ENCODE results near the gene TCP11L1.
"Not testable (repeated sequence)": the region's sequence is repeated elsewhere in the genome, so short reads cannot be mapped to it uniquely, and the experiment has no call there.

TCP11L1 gene

GRCh38 chr11:33110083-33110482 lies 70.7 kb downstream of the TCP11L1 start:
- H3K36me3 ChIP-seq (ENCODE audit: control insufficient read depth in 4 of 4, insufficient read depth in 4 of 4, low read length in 3 of 4): peaks cover 0 to 8% (median 4%) of the 10 kb centered on the region in 4 experiments
- POLR2A ChIA-PET: no interaction called here
- no peaks in the 10 kb centered on the region for H3K9me3 ChIP-seq (ENCODE audit: control extremely low read depth in 1 of 5, control insufficient read depth in 4 of 5, insufficient read depth in 2 of 5, low read depth in 1 of 5, low read length in 4 of 5)
- CTCF ChIA-PET: interaction anchor here (0.6 to 1.5 kb wide), 2 partner anchors 12 to 65 kb away, joined by 4 read pairs; no protein-coding TSS in a partner anchor
- no peaks in the 10 kb centered on the region for H3K4me1 ChIP-seq (ENCODE audit: control extremely low read depth in 1 of 4, control insufficient read depth in 4 of 4, insufficient read depth in 4 of 4, low read length in 3 of 4)
- no peaks in the 10 kb centered on the region for H3K27me3 ChIP-seq (replicated peaks in 2 of 5; ENCODE audit: control insufficient read depth in 4 of 5, insufficient read depth in 5 of 5, low read length in 4 of 5)
- 100% methylated on average over 1 of the region's 1 CpG for WGBS (ENCODE audit: insufficient coverage)
- no peak overlapping the region for H3K4me3 ChIP-seq (ENCODE audit: control insufficient read depth in 1 of 7, extremely low read depth in 1 of 7, insufficient read depth in 4 of 7, low read depth in 2 of 7, low read length in 6 of 7)
- H3K27ac ChIP-seq (ENCODE audit: insufficient read depth in 1 of 2, low read depth in 1 of 2, low read length in 2 of 2, poor library complexity in 1 of 2, severe bottlenecking in 2 of 2): no peak overlapping the region
- no peak for DNase-seq

GRCh38 chr11:33116535-33116934 lies 77.2 kb downstream of the TCP11L1 start:
- POLR2A ChIA-PET: no interaction called here
- peaks cover 0 to 4% (median 0%) of the 10 kb centered on the region in 4 experiments for H3K36me3 ChIP-seq (ENCODE audit: control insufficient read depth in 4 of 4, insufficient read depth in 4 of 4, low read length in 3 of 4)
- H3K4me3 ChIP-seq (ENCODE audit: control insufficient read depth in 1 of 7, extremely low read depth in 1 of 7, insufficient read depth in 4 of 7, low read depth in 2 of 7, low read length in 6 of 7): no peak overlapping the region
- CTCF ChIA-PET: no interaction called here
- no peaks in the 10 kb centered on the region for H3K27me3 ChIP-seq (replicated peaks in 2 of 5; ENCODE audit: control insufficient read depth in 4 of 5, insufficient read depth in 5 of 5, low read length in 4 of 5)
- no peaks in the 10 kb centered on the region for H3K9me3 ChIP-seq (ENCODE audit: control extremely low read depth in 1 of 5, control insufficient read depth in 4 of 5, insufficient read depth in 2 of 5, low read depth in 1 of 5, low read length in 4 of 5)
- H3K27ac ChIP-seq (ENCODE audit: insufficient read depth in 1 of 2, low read depth in 1 of 2, low read length in 2 of 2, poor library complexity in 1 of 2, severe bottlenecking in 2 of 2): no peak overlapping the region
- no peak for DNase-seq
- H3K4me1 ChIP-seq (ENCODE audit: control extremely low read depth in 1 of 4, control insufficient read depth in 4 of 4, insufficient read depth in 4 of 4, low read length in 3 of 4): no peaks in the 10 kb centered on the region

GRCh38 chr11:33122696-33123095 lies 83.3 kb downstream of the TCP11L1 start:
- H3K4me1 ChIP-seq (ENCODE audit: control extremely low read depth in 1 of 4, control insufficient read depth in 4 of 4, insufficient read depth in 4 of 4, low read length in 3 of 4); H3K27me3 ChIP-seq (replicated peaks in 2 of 5; ENCODE audit: control insufficient read depth in 4 of 5, insufficient read depth in 5 of 5, low read length in 4 of 5); H3K9me3 ChIP-seq (ENCODE audit: control extremely low read depth in 1 of 5, control insufficient read depth in 4 of 5, insufficient read depth in 2 of 5, low read depth in 1 of 5, low read length in 4 of 5); H3K4me3 ChIP-seq (ENCODE audit: control insufficient read depth in 1 of 7, extremely low read depth in 1 of 7, insufficient read depth in 4 of 7, low read depth in 2 of 7, low read length in 6 of 7); DNase-seq; POLR2A ChIA-PET; H3K27ac ChIP-seq (ENCODE audit: insufficient read depth in 1 of 2, low read depth in 1 of 2, low read length in 2 of 2, poor library complexity in 1 of 2, severe bottlenecking in 2 of 2): not testable (repeated sequence)
- H3K36me3 ChIP-seq (ENCODE audit: control insufficient read depth in 4 of 4, insufficient read depth in 4 of 4, low read length in 3 of 4): peaks cover 4 to 11% (median 5%) of the 10 kb centered on the region in 4 experiments
- CTCF ChIA-PET: interaction anchor here (0.7 kb wide), 1 partner anchor 176 kb away, joined by 3 read pairs; no protein-coding TSS in a partner anchor
- no CpG with 5 or more reads among the region's 1 CpG for WGBS (ENCODE audit: insufficient coverage)
